ENCODE data around the gene CCDC197.

DNA sequence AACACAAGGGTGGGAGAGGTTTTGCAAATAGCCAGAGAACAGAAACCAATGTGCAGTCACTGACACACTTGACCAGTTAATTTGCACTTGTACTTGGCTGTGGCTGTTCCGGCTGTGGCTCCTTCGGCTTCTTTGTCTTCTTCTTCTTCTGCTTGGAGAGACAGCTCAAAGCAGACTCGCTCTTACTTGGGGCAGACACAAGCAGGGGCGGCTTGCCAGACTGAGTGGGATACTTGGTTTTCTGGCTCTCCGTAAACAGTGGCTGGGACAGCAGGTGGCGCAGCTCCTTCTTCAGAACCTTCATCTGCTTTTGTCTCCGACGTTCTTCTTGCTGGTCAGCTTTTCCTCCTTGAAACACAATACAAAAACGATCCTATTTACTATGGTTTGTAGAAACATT lies 54.0 kb downstream of the CCDC197 start:
- TF ChIP-seq, protein P1, sequence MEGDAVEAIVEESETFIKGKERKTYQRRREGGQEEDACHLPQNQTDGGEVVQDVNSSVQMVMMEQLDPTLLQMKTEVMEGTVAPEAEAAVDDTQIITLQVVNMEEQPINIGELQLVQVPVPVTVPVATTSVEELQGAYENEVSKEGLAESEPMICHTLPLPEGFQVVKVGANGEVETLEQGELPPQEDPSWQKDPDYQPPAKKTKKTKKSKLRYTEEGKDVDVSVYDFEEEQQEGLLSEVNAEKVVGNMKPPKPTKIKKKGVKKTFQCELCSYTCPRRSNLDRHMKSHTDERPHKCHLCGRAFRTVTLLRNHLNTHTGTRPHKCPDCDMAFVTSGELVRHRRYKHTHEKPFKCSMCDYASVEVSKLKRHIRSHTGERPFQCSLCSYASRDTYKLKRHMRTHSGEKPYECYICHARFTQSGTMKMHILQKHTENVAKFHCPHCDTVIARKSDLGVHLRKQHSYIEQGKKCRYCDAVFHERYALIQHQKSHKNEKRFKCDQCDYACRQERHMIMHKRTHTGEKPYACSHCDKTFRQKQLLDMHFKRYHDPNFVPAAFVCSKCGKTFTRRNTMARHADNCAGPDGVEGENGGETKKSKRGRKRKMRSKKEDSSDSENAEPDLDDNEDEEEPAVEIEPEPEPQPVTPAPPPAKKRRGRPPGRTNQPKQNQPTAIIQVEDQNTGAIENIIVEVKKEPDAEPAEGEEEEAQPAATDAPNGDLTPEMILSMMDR (IDR thresholded peaks at IDR 0.05): peak; percentile 15 to 60 (median 48)
- TF ChIP-seq EP300 (IDR thresholded peaks at IDR 0.05) (no peak), POLR2A (IDR thresholded peaks at IDR 0.05) (no peak)

Data from ovary (tissue), 3 donors.